HepG2 (cell line): ENCODE results near the gene ERCC4. TPM values are rescaled to one million over a fixed set of nuclear protein-coding genes. Genes with fewer than 3 reads are reported as not detected.

Experiments
- DZIP1 ChIP-seq: sonication (generic); formaldehyde crosslinking; IDR thresholded peaks from 2 replicates; pipeline ENCODE4 v1.5.0; 2020; ENCODE audit warnings: mild to moderate bottlenecking, missing genetic modification reagents
- FOXM1 ChIP-seq: sonication (generic); formaldehyde crosslinking; IDR thresholded peaks from 2 replicates; pipeline ENCODE4 v1.5.0; 2020; ENCODE audit warnings: missing genetic modification reagents
- GPN1 ChIP-seq: sonication (generic); formaldehyde crosslinking; IDR thresholded peaks from 2 replicates; pipeline ENCODE4 v1.5.1; 2020; ENCODE audit warnings: missing genetic modification reagents, borderline replicate concordance
- JUND ChIP-seq: sonication (generic); formaldehyde crosslinking; IDR thresholded peaks from 2 replicates; pipeline ENCODE4 v1.8.0; 2022; ENCODE audit warnings: mild to moderate bottlenecking, missing genetic modification reagents
- MTA1 ChIP-seq: sonication (generic); formaldehyde crosslinking; IDR thresholded peaks from 2 replicates; pipeline ENCODE4 v1.4.0; 2020; ENCODE audit warnings: missing genetic modification reagents, mild to moderate bottlenecking, borderline replicate concordance
- PHB2 ChIP-seq: fragments of 450-650 bp; IDR thresholded peaks from 2 replicates; pipeline ENCODE4 v1.6.1; 2018; ENCODE audit not compliant: partially characterized antibody
- RELA ChIP-seq: sonication (generic); formaldehyde crosslinking; IDR thresholded peaks from 2 replicates; pipeline ENCODE4 v1.4.0; 2020; ENCODE audit warnings: missing genetic modification reagents
- SAFB2 ChIP-seq: sonication (generic); formaldehyde crosslinking; IDR thresholded peaks from 2 replicates; pipeline ENCODE4 v1.5.1; 2020; ENCODE audit warnings: missing genetic modification reagents, low read depth, mild to moderate bottlenecking, borderline replicate concordance
- SMARCC2 ChIP-seq: fragments of 450-650 bp; IDR thresholded peaks from 2 replicates; pipeline ENCODE4 v1.6.1; 2017; ENCODE audit warnings: antibody characterized with exemption, mild to moderate bottlenecking
- SNRNP70 ChIP-seq: fragments of 200-400 bp; formaldehyde crosslinking; IDR thresholded peaks from 2 replicates; pipeline ENCODE4 v1.6.1; 2017; ENCODE audit warnings: mild to moderate bottlenecking, low read depth, low read length, moderate library complexity
- ZFP36L1 ChIP-seq: sonication (generic); formaldehyde crosslinking; IDR thresholded peaks from 2 replicates; pipeline ENCODE4 v1.8.0; 2022; ENCODE audit warnings: mild to moderate bottlenecking, missing genetic modification reagents, moderate library complexity
- ZNF775 ChIP-seq: sonication (generic); formaldehyde crosslinking; IDR thresholded peaks from 2 replicates; pipeline ENCODE4 v1.4.0; 2020; ENCODE audit warnings: missing genetic modification reagents, mild to moderate bottlenecking, moderate library complexity, borderline replicate concordance
- ZNF883 ChIP-seq: sonication (generic); formaldehyde crosslinking; IDR thresholded peaks from 2 replicates; pipeline ENCODE4 v1.5.1; 2020; ENCODE audit warnings: mild to moderate bottlenecking, missing genetic modification reagents; ENCODE audit errors: not compliant biosample characterization
- ZXDC ChIP-seq: sonication (generic); formaldehyde crosslinking; IDR thresholded peaks from 2 replicates; pipeline ENCODE4 v1.5.0; 2020; ENCODE audit warnings: mild to moderate bottlenecking, missing genetic modification reagents
- polyA plus RNA-seq, 8 experiments: library from polyadenylated mRNA; depleted of rRNA in 3 of 8; stranded (reverse) in 7 of 8; unstranded in 1 of 8; fragments of >200 nt; fragmentation: Illumina TruSeq in 4 of 8; extraction: Trizol in 4 of 8; gene quantifications; 2 replicates each; pipeline versions ENCODE4 v1.2.1 to v1.2.3, GENCODE V29; 2011 to 2016; ENCODE audit warnings: low read depth in 4 of 8, missing spikeins in 1 of 8, mixed read lengths in 1 of 8; ENCODE audit not compliant: insufficient read depth in 1 of 8
- total RNA-seq, 5 experiments: library from RNA; depleted of rRNA; stranded (reverse); fragments of >200 nt; fragmentation: Illumina TruSeq; extraction: Trizol; gene quantifications; 2 replicates each; pipeline ENCODE4 v1.2.3, GENCODE V29; 2016; ENCODE audit warnings: low read depth in 1 of 5
- TF ChIP-seq, protein P1 (sequence below): sonication (generic); IDR thresholded peaks from 2 replicates; pipeline ENCODE4 v1.6.1; 2016; ENCODE audit warnings: low read depth, borderline replicate concordance
- TF ChIP-seq, protein P2 (sequence below): sonication (generic); formaldehyde crosslinking; IDR thresholded peaks from 2 replicates; pipeline ENCODE4 v1.4.0; 2020; ENCODE audit warnings: mild to moderate bottlenecking, missing genetic modification reagents
- TF ChIP-seq, protein P3 (sequence below): sonication (generic); formaldehyde crosslinking; IDR thresholded peaks from 2 replicates; pipeline ENCODE4 v1.8.1; 2023; ENCODE audit warnings: mild to moderate bottlenecking, missing genetic modification reagents
- TF ChIP-seq, protein P4 (sequence below): sonication (generic); formaldehyde crosslinking; IDR thresholded peaks from 2 replicates; pipeline ENCODE4 v1.4.0; 2020; ENCODE audit warnings: missing genetic modification reagents, borderline replicate concordance
- TF ChIP-seq, protein P5 (sequence below): sonication (generic); formaldehyde crosslinking; IDR thresholded peaks from 2 replicates; pipeline ENCODE4 v1.4.0; 2020; ENCODE audit warnings: missing genetic modification reagents

ERCC4 gene
- total and polyA plus RNA-seq, 2 of the 13 experiments (the other 11 are each of a cell fraction or from before 2014, with no cell fraction given), result 5.4 to 15.2 TPM

GRCh38 chr16:13995194-13995593, 75.2 kb downstream of the ERCC4 start (continued):
- TF ChIP-seq RELA (CRISPR knock-in tag), result no peak
- TF ChIP-seq, protein P1, sequence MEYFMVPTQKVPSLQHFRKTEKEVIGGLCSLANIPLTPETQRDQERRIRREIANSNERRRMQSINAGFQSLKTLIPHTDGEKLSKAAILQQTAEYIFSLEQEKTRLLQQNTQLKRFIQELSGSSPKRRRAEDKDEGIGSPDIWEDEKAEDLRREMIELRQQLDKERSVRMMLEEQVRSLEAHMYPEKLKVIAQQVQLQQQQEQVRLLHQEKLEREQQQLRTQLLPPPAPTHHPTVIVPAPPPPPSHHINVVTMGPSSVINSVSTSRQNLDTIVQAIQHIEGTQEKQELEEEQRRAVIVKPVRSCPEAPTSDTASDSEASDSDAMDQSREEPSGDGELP, result no peak
- no peak for TF ChIP-seq JUND (CRISPR knock-in tag)
- TF ChIP-seq SNRNP70, result no peak
- TF ChIP-seq ZXDC, result no peak
- TF ChIP-seq GPN1, result no peak
- TF ChIP-seq, protein P2, sequence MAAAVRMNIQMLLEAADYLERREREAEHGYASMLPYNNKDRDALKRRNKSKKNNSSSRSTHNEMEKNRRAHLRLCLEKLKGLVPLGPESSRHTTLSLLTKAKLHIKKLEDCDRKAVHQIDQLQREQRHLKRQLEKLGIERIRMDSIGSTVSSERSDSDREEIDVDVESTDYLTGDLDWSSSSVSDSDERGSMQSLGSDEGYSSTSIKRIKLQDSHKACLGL (CRISPR knock-in tag), result no peak
- no peak for TF ChIP-seq SMARCC2
- no peak for TF ChIP-seq ZNF883 (CRISPR knock-in tag)
- no peak for TF ChIP-seq ZFP36L1 (CRISPR knock-in tag)
- no peak for TF ChIP-seq PHB2
- TF ChIP-seq MTA1 (CRISPR knock-in tag), result no peak; the same call in 1 of the 2 replicates
- TF ChIP-seq, protein P3, sequence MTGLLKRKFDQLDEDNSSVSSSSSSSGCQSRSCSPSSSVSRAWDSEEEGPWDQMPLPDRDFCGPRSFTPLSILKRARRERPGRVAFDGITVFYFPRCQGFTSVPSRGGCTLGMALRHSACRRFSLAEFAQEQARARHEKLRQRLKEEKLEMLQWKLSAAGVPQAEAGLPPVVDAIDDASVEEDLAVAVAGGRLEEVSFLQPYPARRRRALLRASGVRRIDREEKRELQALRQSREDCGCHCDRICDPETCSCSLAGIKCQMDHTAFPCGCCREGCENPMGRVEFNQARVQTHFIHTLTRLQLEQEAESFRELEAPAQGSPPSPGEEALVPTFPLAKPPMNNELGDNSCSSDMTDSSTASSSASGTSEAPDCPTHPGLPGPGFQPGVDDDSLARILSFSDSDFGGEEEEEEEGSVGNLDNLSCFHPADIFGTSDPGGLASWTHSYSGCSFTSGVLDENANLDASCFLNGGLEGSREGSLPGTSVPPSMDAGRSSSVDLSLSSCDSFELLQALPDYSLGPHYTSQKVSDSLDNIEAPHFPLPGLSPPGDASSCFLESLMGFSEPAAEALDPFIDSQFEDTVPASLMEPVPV (CRISPR knock-in tag), result no peak
- no peak for TF ChIP-seq ZNF775
- no peak for TF ChIP-seq DZIP1 (CRISPR knock-in tag)
- TF ChIP-seq, protein P4, sequence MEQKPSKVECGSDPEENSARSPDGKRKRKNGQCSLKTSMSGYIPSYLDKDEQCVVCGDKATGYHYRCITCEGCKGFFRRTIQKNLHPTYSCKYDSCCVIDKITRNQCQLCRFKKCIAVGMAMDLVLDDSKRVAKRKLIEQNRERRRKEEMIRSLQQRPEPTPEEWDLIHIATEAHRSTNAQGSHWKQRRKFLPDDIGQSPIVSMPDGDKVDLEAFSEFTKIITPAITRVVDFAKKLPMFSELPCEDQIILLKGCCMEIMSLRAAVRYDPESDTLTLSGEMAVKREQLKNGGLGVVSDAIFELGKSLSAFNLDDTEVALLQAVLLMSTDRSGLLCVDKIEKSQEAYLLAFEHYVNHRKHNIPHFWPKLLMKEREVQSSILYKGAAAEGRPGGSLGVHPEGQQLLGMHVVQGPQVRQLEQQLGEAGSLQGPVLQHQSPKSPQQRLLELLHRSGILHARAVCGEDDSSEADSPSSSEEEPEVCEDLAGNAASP (CRISPR knock-in tag), result no peak
- no peak for TF ChIP-seq FOXM1 (CRISPR knock-in tag)
- TF ChIP-seq SAFB2, result no peak
- TF ChIP-seq, protein P5, sequence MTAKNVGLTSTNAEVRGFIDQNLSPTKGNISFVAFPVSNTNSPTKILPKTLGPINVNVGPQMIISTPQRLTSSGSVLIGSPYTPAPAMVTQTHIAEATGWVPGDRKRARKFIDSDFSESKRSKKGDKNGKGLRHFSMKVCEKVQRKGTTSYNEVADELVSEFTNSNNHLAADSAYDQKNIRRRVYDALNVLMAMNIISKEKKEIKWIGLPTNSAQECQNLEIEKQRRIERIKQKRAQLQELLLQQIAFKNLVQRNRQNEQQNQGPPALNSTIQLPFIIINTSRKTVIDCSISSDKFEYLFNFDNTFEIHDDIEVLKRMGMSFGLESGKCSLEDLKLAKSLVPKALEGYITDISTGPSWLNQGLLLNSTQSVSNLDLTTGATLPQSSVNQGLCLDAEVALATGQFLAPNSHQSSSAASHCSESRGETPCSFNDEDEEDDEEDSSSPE (CRISPR knock-in tag), result no peak
